ENCODE data around the gene ANKRD12.
A peak's percentile ranks its signal among the peaks of the same experiment; 100 is the strongest.

The ANKRD12 gene

DNA sequence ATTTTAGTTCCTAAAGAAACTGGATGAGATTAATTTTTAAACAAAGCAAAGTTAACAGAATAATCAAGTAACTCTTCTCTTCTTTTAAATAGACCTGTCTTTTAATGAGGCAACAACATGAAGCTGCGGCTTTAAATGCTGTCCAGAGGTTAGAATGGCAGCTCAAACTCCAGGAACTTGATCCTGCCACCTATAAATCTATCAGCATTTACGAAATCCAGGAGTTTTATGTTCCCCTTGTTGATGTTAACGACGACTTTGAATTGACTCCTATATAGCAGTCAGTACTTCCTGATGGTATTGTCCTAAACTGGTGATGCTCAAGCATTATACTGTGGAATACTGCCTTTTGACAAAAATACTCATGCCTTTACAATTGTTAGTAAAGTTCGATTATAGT is 144.3 kb downstream of the ANKRD12 start:
- no peak for DNase-seq (ENCODE audit: low read depth in 2 of 2)

DNA sequence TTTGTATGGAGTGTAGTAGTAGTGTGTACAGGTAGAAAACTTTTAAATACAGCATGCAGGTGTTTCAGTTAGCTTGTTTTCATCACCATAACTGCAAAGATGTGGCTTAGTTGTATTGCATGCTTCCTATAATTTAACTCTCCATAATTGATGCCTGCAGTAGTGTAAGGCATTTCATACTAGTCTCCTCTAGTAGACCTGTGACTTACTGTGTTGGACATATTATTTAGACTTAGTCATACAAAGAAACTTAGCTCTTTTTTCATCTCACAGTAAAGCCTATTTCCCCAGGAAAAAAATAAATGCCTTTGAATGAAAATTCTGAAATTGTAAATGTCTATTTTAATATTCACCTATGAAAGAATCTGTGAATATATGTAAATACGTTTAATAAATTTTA is 145.2 kb downstream of the ANKRD12 start:
- TF ChIP-seq, protein P1, sequence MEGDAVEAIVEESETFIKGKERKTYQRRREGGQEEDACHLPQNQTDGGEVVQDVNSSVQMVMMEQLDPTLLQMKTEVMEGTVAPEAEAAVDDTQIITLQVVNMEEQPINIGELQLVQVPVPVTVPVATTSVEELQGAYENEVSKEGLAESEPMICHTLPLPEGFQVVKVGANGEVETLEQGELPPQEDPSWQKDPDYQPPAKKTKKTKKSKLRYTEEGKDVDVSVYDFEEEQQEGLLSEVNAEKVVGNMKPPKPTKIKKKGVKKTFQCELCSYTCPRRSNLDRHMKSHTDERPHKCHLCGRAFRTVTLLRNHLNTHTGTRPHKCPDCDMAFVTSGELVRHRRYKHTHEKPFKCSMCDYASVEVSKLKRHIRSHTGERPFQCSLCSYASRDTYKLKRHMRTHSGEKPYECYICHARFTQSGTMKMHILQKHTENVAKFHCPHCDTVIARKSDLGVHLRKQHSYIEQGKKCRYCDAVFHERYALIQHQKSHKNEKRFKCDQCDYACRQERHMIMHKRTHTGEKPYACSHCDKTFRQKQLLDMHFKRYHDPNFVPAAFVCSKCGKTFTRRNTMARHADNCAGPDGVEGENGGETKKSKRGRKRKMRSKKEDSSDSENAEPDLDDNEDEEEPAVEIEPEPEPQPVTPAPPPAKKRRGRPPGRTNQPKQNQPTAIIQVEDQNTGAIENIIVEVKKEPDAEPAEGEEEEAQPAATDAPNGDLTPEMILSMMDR (IDR thresholded peaks at IDR 0.05; ENCODE audit: low read depth, low read length) = no peak
- no peak overlapping the region for H3K4me3 ChIP-seq (replicated peaks in 1 of 2; ENCODE audit: low read depth in 2 of 2, low read length in 2 of 2)
- no peak for DNase-seq (ENCODE audit: low read depth in 2 of 2)

More for the DNA sequence above, 144.3 kb downstream of the ANKRD12 start:
- H3K4me3 ChIP-seq (replicated peaks in 1 of 2; ENCODE audit: low read depth in 2 of 2, low read length in 2 of 2) = no peak overlapping the region
- TF ChIP-seq, protein P1 (IDR thresholded peaks at IDR 0.05; ENCODE audit: low read depth, low read length) = no peak

DNA sequence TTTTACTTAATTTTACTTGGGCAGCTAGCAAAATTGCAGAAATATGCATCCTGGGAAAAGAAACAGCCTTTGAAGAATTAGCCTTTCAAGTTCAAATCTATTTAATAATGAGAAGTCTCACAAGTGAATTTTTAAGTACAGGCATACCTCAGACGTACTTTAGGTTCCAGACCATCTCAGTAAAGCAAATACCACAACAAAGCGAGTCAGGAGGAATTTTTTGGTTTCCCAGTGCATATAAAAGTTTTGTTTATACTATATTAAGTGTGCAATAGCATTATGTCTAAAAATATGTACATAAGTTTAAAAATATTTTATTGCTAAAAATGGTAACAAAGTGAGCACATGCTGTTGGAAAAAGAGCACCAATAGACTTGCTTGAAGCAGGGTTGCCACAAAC is 147.2 kb downstream of the ANKRD12 start:
- TF ChIP-seq, protein P1 (IDR thresholded peaks at IDR 0.05; ENCODE audit: low read depth, low read length) = no peak
- no peak for DNase-seq (ENCODE audit: low read depth in 2 of 2)
- no peak overlapping the region for H3K4me3 ChIP-seq (replicated peaks in 1 of 2; ENCODE audit: low read depth in 2 of 2, low read length in 2 of 2)

DNA sequence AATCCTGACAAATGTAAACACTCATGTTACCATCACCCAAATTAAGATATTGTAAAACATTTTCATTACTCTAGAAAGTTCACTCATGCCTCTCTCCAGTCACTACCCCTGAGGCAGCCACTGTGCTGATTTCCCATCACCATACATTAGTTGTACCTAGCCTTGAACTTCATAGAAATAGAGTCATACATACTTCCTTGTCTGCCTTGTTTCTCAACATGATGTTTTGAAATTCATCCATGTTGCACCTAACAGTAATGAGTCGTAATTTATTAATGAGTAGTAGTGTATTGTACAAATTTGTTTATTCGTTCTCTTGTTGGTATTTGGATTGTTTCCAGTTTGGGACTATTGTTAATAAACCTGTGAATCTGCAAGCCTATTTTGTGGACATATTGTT is 149.0 kb downstream of the ANKRD12 start:
- TF ChIP-seq, protein P1 (IDR thresholded peaks at IDR 0.05; ENCODE audit: low read depth, low read length) = no peak
- no peak for DNase-seq (ENCODE audit: low read depth in 2 of 2)
- no peak overlapping the region for H3K4me3 ChIP-seq (replicated peaks in 1 of 2; ENCODE audit: low read depth in 2 of 2, low read length in 2 of 2)

DNA sequence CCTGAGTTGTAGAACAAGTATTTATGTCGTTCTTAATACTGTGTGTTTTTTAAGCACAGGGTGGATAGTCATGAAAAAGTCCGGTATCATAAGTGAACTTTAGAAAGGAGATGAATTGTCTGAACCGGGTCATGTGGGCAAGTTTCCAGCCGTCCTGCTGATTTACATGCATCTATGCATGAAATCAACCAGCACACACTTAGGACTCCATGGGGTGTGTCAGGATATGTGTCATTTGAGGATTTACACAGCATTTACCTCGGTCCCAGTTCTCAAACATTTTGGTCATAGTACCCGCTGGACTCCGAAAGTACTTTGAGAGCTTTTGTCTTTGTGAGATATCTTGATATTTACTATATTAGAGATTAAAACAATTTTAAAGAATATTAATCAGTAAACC is 150.5 kb downstream of the ANKRD12 start:
- TF ChIP-seq, protein P1 (IDR thresholded peaks at IDR 0.05; ENCODE audit: low read depth, low read length) = no peak
- no peak overlapping the region for H3K4me3 ChIP-seq (replicated peaks in 1 of 2; ENCODE audit: low read depth in 2 of 2, low read length in 2 of 2)
- no peak for DNase-seq (ENCODE audit: low read depth in 2 of 2)

DNA sequence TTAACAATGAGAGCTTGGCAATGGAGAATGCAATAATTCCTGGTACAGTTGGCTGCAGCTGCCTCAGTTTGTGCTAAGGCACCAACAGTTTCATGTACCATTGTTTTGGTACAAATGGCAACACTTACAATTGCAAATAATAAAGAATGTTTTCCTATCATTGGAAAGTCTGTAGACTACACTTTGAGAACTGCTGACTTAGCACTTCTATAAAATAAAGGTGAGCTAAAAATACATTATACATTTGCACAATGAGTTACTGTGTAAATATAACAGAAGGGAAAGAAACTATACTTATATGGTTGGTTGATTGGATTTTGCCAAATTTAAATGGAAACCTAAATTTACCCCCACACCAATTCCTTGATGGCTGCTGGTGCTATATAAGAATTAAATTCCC is 153.1 kb downstream of the ANKRD12 start:
- TF ChIP-seq, protein P1 (IDR thresholded peaks at IDR 0.05; ENCODE audit: low read depth, low read length) = no peak
- H3K4me3 ChIP-seq (replicated peaks in 1 of 2; ENCODE audit: low read depth in 2 of 2, low read length in 2 of 2) = no peak overlapping the region
- no peak for DNase-seq (ENCODE audit: low read depth in 2 of 2)

DNA sequence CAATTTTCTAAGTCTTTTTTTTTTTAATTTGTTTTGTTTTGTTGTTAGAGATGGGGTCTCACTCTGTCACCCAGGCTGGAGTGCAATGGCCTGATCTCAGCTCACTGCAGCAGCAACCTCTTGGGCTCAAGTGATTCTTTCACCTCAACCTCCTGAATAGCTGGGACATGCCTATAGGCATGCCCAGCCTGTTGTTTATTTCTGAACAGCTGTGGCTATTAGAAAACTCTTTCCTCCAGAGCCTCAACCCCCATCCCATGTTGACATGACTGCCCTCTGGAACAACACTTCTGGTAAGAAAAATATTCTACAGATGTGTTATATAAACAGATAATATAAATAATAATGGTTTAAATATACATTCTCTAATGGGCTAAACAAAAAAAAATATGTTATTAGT is 153.6 kb downstream of the ANKRD12 start:
- H3K4me3 ChIP-seq (replicated peaks in 1 of 2; ENCODE audit: low read depth in 2 of 2, low read length in 2 of 2) = no peak overlapping the region
- DNase-seq (ENCODE audit: low read depth in 2 of 2) = peak in 1 of 2 donors; percentile 14

More for the DNA sequence above, 153.6 kb downstream of the ANKRD12 start:
- TF ChIP-seq, protein P1 (IDR thresholded peaks at IDR 0.05; ENCODE audit: low read depth, low read length) = no peak
